IMR-90 (cell line): ENCODE data around the gene TNRC6C. TPM values are rescaled to one million over a fixed set of nuclear protein-coding genes. Genes with fewer than 3 reads are reported as not detected.

ENCODE experiments used
- ATAC-seq: fragments of 200-7000 bp; cut with Tn5 transposase; 2 replicates; pipeline ENCODE4 v1.9.1; 2020; ENCODE audit warnings: low read depth, mild to moderate bottlenecking, moderate library complexity
- BruUV-seq: library from RNA; stranded (reverse); fragments of 400-500 nt; replicated peaks from 2 replicates; lab custom pipeline; 2021; lab: Mats Ljungman, UMichigan
- CTCF ChIA-PET: fragments of 300-600 bp; formaldehyde crosslinking; extraction: SDS; loops from one replicate; lab custom pipeline; 2021; ENCODE audit warnings: antibody characterized with exemption; lab: Yijun Ruan, JAX
- POLR2A ChIA-PET: fragments of 300-600 bp; sonication (Branson Sonifier 250); formaldehyde crosslinking; loops from one replicate; lab custom pipeline; 2022; ENCODE audit warnings: antibody characterized with exemption; ENCODE audit not compliant: unreplicated experiment; lab: Charles Lee
- DNase-seq: peaks from one replicate; pipeline ENCODE4 v3.0.0; 2013
- H2AFZ ChIP-seq: replicated peaks from 2 replicates; pipeline ENCODE3; 2013; ENCODE audit warnings: low read length, mild to moderate bottlenecking; ENCODE audit not compliant: poor library complexity
- H2AK5ac ChIP-seq: 2 replicates; pipeline ENCODE4 v1.6.1; 2013; ENCODE audit warnings: low read depth, low read length, inconsistent platforms
- H2AK9ac ChIP-seq: replicated peaks from 2 replicates; pipeline ENCODE3; 2013; ENCODE audit warnings: mild to moderate bottlenecking, low read depth, low read length, moderate library complexity; ENCODE audit not compliant: poor library complexity
- H2BK120ac ChIP-seq: 2 replicates; pipeline ENCODE4 v1.6.1; 2013; ENCODE audit warnings: low read depth, low read length, inconsistent platforms
- H2BK15ac ChIP-seq: 3 replicates; pipeline ENCODE4 v1.6.1; 2013; ENCODE audit warnings: low read depth, low read length, inconsistent platforms
- H2BK20ac ChIP-seq: 2 replicates; pipeline ENCODE4 v1.6.1; 2013; ENCODE audit warnings: low read depth, mild to moderate bottlenecking, inconsistent platforms, low read length, moderate library complexity
- H2BK5ac ChIP-seq: 2 replicates; pipeline ENCODE4 v1.6.1; 2013; ENCODE audit warnings: mild to moderate bottlenecking, low read depth, low read length, inconsistent platforms; ENCODE audit not compliant: poor library complexity, severe bottlenecking
- H3K14ac ChIP-seq: replicated peaks from 2 replicates; pipeline ENCODE4 v1.6.1; 2013; ENCODE audit warnings: low read depth, low read length, inconsistent platforms
- H3K18ac ChIP-seq: 2 replicates; pipeline ENCODE4 v1.6.1; 2013; ENCODE audit warnings: low read depth, low read length, control low read depth
- H3K23ac ChIP-seq: 2 replicates; pipeline ENCODE4 v1.6.1; 2013; ENCODE audit warnings: low read depth, low read length, inconsistent platforms
- H3K27ac ChIP-seq: 2 replicates; pipeline ENCODE4 v1.5.1; 2013; ENCODE audit warnings: mild to moderate bottlenecking, control low read depth, low read length; ENCODE audit not compliant: insufficient read depth
- H3K27me3 ChIP-seq: 2 replicates; pipeline ENCODE4 v1.6.1; 2013; ENCODE audit warnings: low read length; ENCODE audit not compliant: control insufficient read depth, insufficient read depth
- H3K36me3 ChIP-seq: 2 replicates; pipeline ENCODE4 v1.6.1; 2013; ENCODE audit warnings: low read length, mixed read lengths; ENCODE audit not compliant: control insufficient read depth, insufficient read depth
- H3K4ac ChIP-seq: 2 replicates; pipeline ENCODE4 v1.6.1; 2013; ENCODE audit warnings: low read depth, low read length, inconsistent platforms
- H3K4me1 ChIP-seq: 2 replicates; pipeline ENCODE4 v1.6.1; 2013; ENCODE audit warnings: low read length, mixed read lengths; ENCODE audit not compliant: control insufficient read depth, insufficient read depth
- H3K4me2 ChIP-seq: 2 replicates; pipeline ENCODE4 v1.6.1; 2013; ENCODE audit warnings: low read depth, mild to moderate bottlenecking, control low read depth, low read length, moderate library complexity
- H3K4me3 ChIP-seq: 2 replicates; pipeline ENCODE4 v1.5.1; 2013; ENCODE audit warnings: low read depth, mild to moderate bottlenecking, control low read depth, low read length, moderate library complexity; ENCODE audit not compliant: insufficient read depth
- H3K56ac ChIP-seq: 2 replicates; pipeline ENCODE4 v1.6.1; 2013; ENCODE audit warnings: low read length, inconsistent platforms; ENCODE audit not compliant: insufficient read depth; ENCODE audit errors: extremely low read depth
- H3K79me1 ChIP-seq, 2 experiments: 2 replicates each; pipeline ENCODE4 v1.6.1; 2013; ENCODE audit warnings: low read length in 2 of 2, inconsistent platforms in 1 of 2, low read depth in 1 of 2
- H3K9ac ChIP-seq: 2 replicates; pipeline ENCODE4 v1.6.1; 2013; ENCODE audit warnings: low read depth, low read length, control low read depth
- H3K9me1 ChIP-seq: 2 replicates; pipeline ENCODE4 v1.6.1; 2013; ENCODE audit warnings: low read length, inconsistent platforms; ENCODE audit not compliant: insufficient read depth
- H3K9me3 ChIP-seq: 2 replicates; pipeline ENCODE4 v1.6.1; 2013; ENCODE audit warnings: low read length; ENCODE audit not compliant: control insufficient read depth, insufficient read depth
- H4K20me1 ChIP-seq: 2 replicates; pipeline ENCODE4 v1.6.1; 2013; ENCODE audit warnings: low read length, inconsistent platforms; ENCODE audit not compliant: insufficient read depth
- H4K5ac ChIP-seq: 2 replicates; pipeline ENCODE4 v1.6.1; 2013; ENCODE audit warnings: mild to moderate bottlenecking, low read depth, low read length, control low read depth
- H4K8ac ChIP-seq, 2 experiments: 2 replicates each; pipeline ENCODE4 v1.6.1; 2013; ENCODE audit warnings: low read depth in 2 of 2, low read length in 2 of 2, control low read depth in 1 of 2, inconsistent platforms in 1 of 2
- H4K91ac ChIP-seq: 2 replicates; pipeline ENCODE4 v1.6.1; 2013; ENCODE audit warnings: low read depth, low read length, inconsistent platforms; ENCODE audit not compliant: insufficient read depth
- BHLHE40 ChIP-seq: fragments of 150-350 bp; IDR thresholded peaks from 2 replicates; pipeline ENCODE4 v1.6.1; 2016; ENCODE audit warnings: mild to moderate bottlenecking, low read depth, low read length
- CEBPB ChIP-seq: IDR thresholded peaks from 2 replicates; pipeline ENCODE4 v1.6.1; 2012; ENCODE audit warnings: low read depth, low read length, improper control_type of control experiment
- CTCF ChIP-seq: conservative IDR thresholded peaks from 2 replicates; pipeline ENCODE4 v1.5.1; 2012; ENCODE audit warnings: mild to moderate bottlenecking, low read depth, low read length, improper control_type of control experiment
- FOS ChIP-seq: fragments of 150-350 bp; IDR thresholded peaks from 2 replicates; pipeline ENCODE4 v1.6.1; 2016; ENCODE audit warnings: low read depth, low read length
- MAZ ChIP-seq: IDR thresholded peaks from 2 replicates; pipeline ENCODE4 v1.6.1; 2012; ENCODE audit warnings: low read depth, mild to moderate bottlenecking, low read length, improper control_type of control experiment, moderate library complexity, borderline replicate concordance
- RAD21 ChIP-seq: IDR thresholded peaks from 2 replicates; pipeline ENCODE4 v1.6.1; 2012; ENCODE audit warnings: low read length, improper control_type of control experiment
- RCOR1 ChIP-seq: IDR thresholded peaks from 2 replicates; pipeline ENCODE4 v1.6.1; 2012; ENCODE audit warnings: mild to moderate bottlenecking, low read length, improper control_type of control experiment; ENCODE audit not compliant: insufficient replicate concordance
- RFX5 ChIP-seq: IDR thresholded peaks from 2 replicates; pipeline ENCODE4 v1.8.0; 2012; ENCODE audit warnings: low read depth, mild to moderate bottlenecking, low read length, moderate library complexity
- SMC3 ChIP-seq: fragments of 150-350 bp; IDR thresholded peaks from 2 replicates; pipeline ENCODE4 v1.6.1; 2016; ENCODE audit warnings: low read depth, mild to moderate bottlenecking, antibody characterized with exemption, low read length, moderate library complexity
- USF2 ChIP-seq: fragments of 150-350 bp; IDR thresholded peaks from 2 replicates; pipeline ENCODE4 v1.6.1; 2017; ENCODE audit warnings: mild to moderate bottlenecking, antibody characterized with exemption, low read length, low read depth
- WGBS, 2 experiments: methylation state at CpG; one replicate each; pipeline versions ENCODE4 v1.1.5 to v1.1.7; 2013; ENCODE audit warnings: missing lambda C conversion rate in 2 of 2; ENCODE audit not compliant: insufficient read length in 1 of 2; ENCODE audit errors: extremely low coverage in 2 of 2; 5-methylcytosine and 5-hydroxymethylcytosine counted together
- dilution Hi-C: fragments of 300-500 bp; cut with HindIII; formaldehyde crosslinking; loops from one replicate; pipeline ENCODE4 v1.14.3; 2018; ENCODE audit warnings: low sequenced_read_pairs; ENCODE audit not compliant: unreplicated experiment
- in situ Hi-C: fragments of 300-500 bp; cut with MboI; formaldehyde crosslinking; loops from 3 replicates; pipeline ENCODE4 v1.14.3; 2019; ENCODE audit warnings: low sequenced_read_pairs, inconsistent platforms, mixed read lengths
- intact Hi-C: fragments of 100-400 bp; cut with micrococcal nuclease; formaldehyde crosslinking; loops from 2 replicates; pipeline ENCODE4 v1.10.0; 2022
- polyA plus RNA-seq, 3 experiments: library from polyadenylated mRNA; depleted of rRNA; stranded (reverse); fragments of >200 nt; gene quantifications; 2 replicates each; pipeline ENCODE4 v1.2.3, GENCODE V29; 2012; ENCODE audit warnings: low replicate concordance in 1 of 3
- total RNA-seq: library from RNA; depleted of rRNA; stranded (reverse); fragments of >200 nt; gene quantifications from 2 replicates; pipeline ENCODE4 v1.2.3, GENCODE V29; 2012

The TNRC6C gene
- total and polyA plus RNA-seq, 2 of the 4 experiments (the other 2 are of a cell fraction) = 1.6 to 2.7 TPM

- H3K18ac ChIP-seq = no peak overlapping the region
- no peak overlapping the region for H4K5ac ChIP-seq
- H3K14ac ChIP-seq = no peak overlapping the region
- H3K4ac ChIP-seq = no peak overlapping the region
- no peak overlapping the region for H2AK9ac ChIP-seq
- no peak overlapping the region for H2AFZ ChIP-seq
- H3K9me1 ChIP-seq = no peaks in the 10 kb centered on the region; the same call in 1 of the 2 replicates
- POLR2A ChIA-PET = interaction anchor here (0.6 kb wide), 1 partner anchor 56 kb away, joined by 3 read pairs; the partner anchor contains the start of gene TNRC6C
- no peak overlapping the region for H3K27ac ChIP-seq
- intact Hi-C loops = loop anchor here (1.0 to 10.0 kb wide), 5 partner anchors 51 to 679 kb away; no protein-coding TSS in a partner anchor
- no peak overlapping the region for H2BK5ac ChIP-seq
- no peak overlapping the region for H2BK15ac ChIP-seq
- no peaks in the 10 kb centered on the region for H3K79me1 ChIP-seq
- TF ChIP-seq BHLHE40 = no peak
- no peak for TF ChIP-seq FOS
- peak; percentile 28; the same call in 1 of the 2 replicates for TF ChIP-seq CEBPB
- peak; percentile 88 for TF ChIP-seq SMC3
- TF ChIP-seq USF2 = no peak
- TF ChIP-seq RCOR1 = no peak
- TF ChIP-seq RFX5 = no peak
- TF ChIP-seq MAZ = no peak
- TF ChIP-seq CTCF = peak; percentile 92
- TF ChIP-seq RAD21 = peak; percentile 86
- H2BK120ac ChIP-seq = no peak overlapping the region
- H2AK5ac ChIP-seq = no peak overlapping the region
- peaks cover 2% of the 10 kb centered on the region; the same call in 1 of the 2 replicates for H3K36me3 ChIP-seq
- H3K9ac ChIP-seq = no peak overlapping the region
- H3K9me3 ChIP-seq = no peaks in the 10 kb centered on the region
- no peaks in the 10 kb centered on the region for H3K4me1 ChIP-seq
- no CpG with 5 or more reads among the region's 4 CpGs for WGBS, 2 experiments
- H4K8ac ChIP-seq = no peak overlapping the region
- no peaks in the 10 kb centered on the region for H3K27me3 ChIP-seq
- dilution Hi-C loops = no loop called here
- ATAC-seq (peak; percentile 81), DNase-seq (peak; percentile 77)
- no peaks in the 10 kb centered on the region; the same call in 1 of the 2 replicates for H4K20me1 ChIP-seq
- no peak overlapping the region for H4K91ac ChIP-seq
- H3K56ac ChIP-seq = no peak overlapping the region
- H3K4me3 ChIP-seq = no peak overlapping the region
- CTCF ChIA-PET = interaction anchor here (0.6 to 5.4 kb wide), 13 partner anchors 8 to 476 kb away, joined by 3 to 31 read pairs (median 3); partner anchors contain the start of gene TNRC6C
- H3K23ac ChIP-seq = no peak overlapping the region
- in situ Hi-C loops = loop anchor here (5.0 kb wide), 1 partner anchor 472 kb away; no protein-coding TSS in a partner anchor
- no peak overlapping the region for H2BK20ac ChIP-seq
- no TSS peak for BruUV-seq
- H3K4me2 ChIP-seq = no peak overlapping the region
Observed at GRCh38 chr17:78013683-78014467, 55.4 kb downstream of the TNRC6C start.
